Esophagus squamous epithelium (tissue), 5 donors: Measurements from ENCODE around the gene AP2A2. TPM values are rescaled to one million over a fixed set of nuclear protein-coding genes. Genes with fewer than 3 reads are reported as not detected.

Experiments used
- DNase-seq: peaks from one replicate; lab custom pipeline; 2025; lab: John Stamatoyannopoulos, UW
- H3K27ac ChIP-seq, 4 donors: fragments of 200-600 bp; sonication (generic); one replicate each; pipeline ENCODE4 v1.5.1; 2016 to 2019; ENCODE audit warnings: mild to moderate bottlenecking in 1 of 4
- H3K27me3 ChIP-seq, 4 donors: fragments of 200-600 bp; sonication (generic); 1 replicate in 3 of 4; 2 replicates in 1 of 4; pipeline versions ENCODE4 v1.5.1 to v1.6.0; 2017 to 2021; ENCODE audit warnings: antibody characterized with exemption in 1 of 4
- H3K36me3 ChIP-seq, 3 donors: fragments of 200-600 bp; sonication (generic); one replicate each; pipeline ENCODE4 v1.5.1; 2016 to 2019
- H3K4me1 ChIP-seq, 3 donors: fragments of 200-600 bp; sonication (generic); one replicate each; pipeline ENCODE4 v1.5.1; 2017 to 2019
- H3K4me3 ChIP-seq, 4 donors: fragments of 200-600 bp; sonication (generic); 1 replicate in 3 of 4; 2 replicates in 1 of 4; pipeline ENCODE4 v1.5.1; 2016 to 2019; ENCODE audit warnings: mild to moderate bottlenecking in 2 of 4, moderate library complexity in 1 of 4
- H3K9me3 ChIP-seq, 3 donors: fragments of 200-600 bp; sonication (generic); one replicate each; pipeline ENCODE4 v1.5.1; 2016 to 2019
- CTCF ChIP-seq, 6 experiments: fragments of 450-650 bp in 4 of 6; fragments of 200-600 bp in 2 of 6; sonication (generic) in 2 of 6; IDR thresholded peaks; one replicate each; pipeline ENCODE4 v1.5.1; 2016 to 2019; ENCODE audit warnings: antibody characterized with exemption in 6 of 6, mild to moderate bottlenecking in 4 of 6, moderate library complexity in 4 of 6
- POLR2A ChIP-seq, 4 donors: fragments of 450-650 bp; IDR thresholded peaks; one replicate each; pipeline ENCODE4 v1.6.1; 2017; ENCODE audit warnings: antibody characterized with exemption in 4 of 4, mild to moderate bottlenecking in 4 of 4, moderate library complexity in 3 of 4
- WGBS, 2 donors: methylation state at CpG; one replicate each; pipeline ENCODE4 v1.1.5; 2018; 5-methylcytosine and 5-hydroxymethylcytosine counted together
- intact Hi-C: fragments of 100-400 bp; cut with DNase I; formaldehyde crosslinking; loops from one replicate; pipeline ENCODE4 v1.15.0; 2022
- total RNA-seq, 4 donors: library from RNA; depleted of rRNA; stranded (reverse); fragments of >200 nt; gene quantifications; one replicate each; pipeline ENCODE4 v1.1.0, GENCODE V29; 2016
- donor health status: DM: yes; HTN: yes; CAD: no.

AP2A2 gene
- total RNA-seq, 4 donors from 2014 or later, result 19.8 to 48.6 (median 28.5) TPM

- Histone ChIP-seq H3K4me3 (no peak overlapping the region), H3K36me3 (no peaks in the 10 kb centered on the region), H3K27ac (peak overlapping the region; percentile 24 to 67 (median 54)), H3K27me3 (no peaks in the 10 kb centered on the region), H3K9me3 (no peaks in the 10 kb centered on the region), H3K4me1 (peaks cover 11 to 24% (median 17%) of the 10 kb centered on the region in 3 donors)
- WGBS, 2 donors, result 40 to 67% methylated on average over 2 to 3 of the region's 5 CpGs
- intact Hi-C loops, result no loop called here
- no peak for DNase-seq
- no peak for TF ChIP-seq CTCF (IDR thresholded peaks at IDR 0.05)
- TF ChIP-seq POLR2A (IDR thresholded peaks at IDR 0.05), result no peak
Measured at GRCh38 chr11:914204-914603, 11.5 kb upstream of the AP2A2 start.

DNA sequence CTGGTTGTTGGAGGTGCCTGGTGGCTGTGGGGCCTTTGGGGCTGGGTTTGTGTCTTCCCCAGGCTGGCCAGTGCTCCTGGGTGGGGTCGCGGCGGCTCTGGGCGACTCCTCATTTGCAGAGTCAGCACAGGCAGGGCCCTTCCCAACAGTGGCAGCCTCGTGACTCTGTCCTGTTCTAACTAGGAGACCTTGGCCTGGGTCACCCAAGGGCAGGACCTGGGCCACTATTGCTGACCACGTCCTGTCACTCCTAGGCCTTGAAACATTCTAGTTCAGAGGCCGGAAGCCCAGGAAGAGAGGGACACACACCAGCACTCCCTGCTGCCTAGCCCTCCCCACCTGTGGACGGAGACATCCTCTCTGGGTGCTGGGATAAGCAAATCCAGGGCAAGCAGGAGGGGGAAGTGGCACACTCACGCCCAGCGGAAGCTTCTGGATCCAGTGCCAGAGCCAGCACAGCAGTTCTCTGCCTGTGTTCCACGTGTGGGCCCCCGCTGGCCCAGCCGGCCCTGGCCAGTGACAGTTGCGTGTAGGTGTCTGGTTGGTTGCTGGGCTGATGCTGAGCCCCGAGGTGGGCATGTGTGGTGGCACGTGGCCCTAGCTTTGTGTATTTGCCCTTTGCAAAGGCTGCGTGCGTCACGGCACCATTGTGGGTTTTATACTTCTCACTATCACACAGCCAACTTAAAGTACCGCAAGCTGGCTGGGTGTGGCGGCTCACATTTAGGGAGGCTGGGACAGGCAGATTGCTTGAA, 10.7 kb upstream of the AP2A2 start:
- Histone ChIP-seq H3K27me3 (no peaks in the 10 kb centered on the region), H3K4me1 (peaks cover 6 to 18% (median 11%) of the 10 kb centered on the region in 3 donors), H3K4me3 (no peak overlapping the region), H3K27ac (peak overlapping the region; percentile 24 to 67 (median 54)), H3K9me3 (no peaks in the 10 kb centered on the region), H3K36me3 (no peaks in the 10 kb centered on the region)
- no peak for TF ChIP-seq POLR2A (IDR thresholded peaks at IDR 0.05)
- no peak for TF ChIP-seq CTCF (IDR thresholded peaks at IDR 0.05)
- WGBS, 2 donors, result 73 to 82% methylated on average over 13 to 19 of the region's 21 CpGs
- intact Hi-C loops, result no loop called here
- no peak for DNase-seq

GRCh38 chr11:917426-917825, 8.2 kb upstream of the AP2A2 start:
- WGBS, 2 donors, result 93 to 100% methylated on average over 1 to 3 of the region's 8 CpGs
- intact Hi-C loops, result no loop called here
- DNase-seq, result no peak
- H3K27ac ChIP-seq, result peak overlapping the region in 3 of 4 donors; percentile 20 to 34 (median 26)
- H3K27me3 ChIP-seq, result no peaks in the 10 kb centered on the region
- peaks cover 0 to 5% (median 3%) of the 10 kb centered on the region in 3 donors for H3K4me1 ChIP-seq
- no peaks in the 10 kb centered on the region for H3K36me3 ChIP-seq
- no peaks in the 10 kb centered on the region for H3K9me3 ChIP-seq
- H3K4me3 ChIP-seq, result no peak overlapping the region
- TF ChIP-seq CTCF (IDR thresholded peaks at IDR 0.05) (no peak), POLR2A (IDR thresholded peaks at IDR 0.05) (no peak)

GRCh38 chr11:921921-922678, 3.6 kb upstream of the AP2A2 start:
- no peaks in the 10 kb centered on the region for H3K9me3 ChIP-seq
- H3K4me1 ChIP-seq, result peaks cover 8 to 24% (median 9%) of the 10 kb centered on the region in 3 donors
- 70 to 72% methylated on average over 6 to 10 of the region's 15 CpGs for WGBS, 2 donors
- intact Hi-C loops, result no loop called here
- H3K4me3 ChIP-seq, result no peak overlapping the region
- TF ChIP-seq POLR2A (IDR thresholded peaks at IDR 0.05), result no peak
- TF ChIP-seq CTCF (IDR thresholded peaks at IDR 0.05), result no peak
- H3K27ac ChIP-seq, result no peak overlapping the region
- no peak for DNase-seq
- peaks cover 0 to 2% (median 0%) of the 10 kb centered on the region in 3 donors for H3K36me3 ChIP-seq
- H3K27me3 ChIP-seq, result no peaks in the 10 kb centered on the region
